Stimulated activated CD4-positive, alpha-beta T cell treated with anti-CD3 and anti-CD28 coated beads, Interleukin-15, amount 100 ng/mL, for 1 hour (primary cell): ENCODE data around the gene CCDC3.
"Not testable (repeated sequence)": the region's sequence is repeated elsewhere in the genome, so short reads cannot be mapped to it uniquely, and the experiment has no call there.

Source experiments
- DNase-seq, 2 donors: peaks; one replicate each; pipeline ENCODE4 v3.0.0-alpha.2; 2020; ENCODE audit warnings: low read depth in 1 of 2, low spot score in 1 of 2

CCDC3 gene

DNA sequence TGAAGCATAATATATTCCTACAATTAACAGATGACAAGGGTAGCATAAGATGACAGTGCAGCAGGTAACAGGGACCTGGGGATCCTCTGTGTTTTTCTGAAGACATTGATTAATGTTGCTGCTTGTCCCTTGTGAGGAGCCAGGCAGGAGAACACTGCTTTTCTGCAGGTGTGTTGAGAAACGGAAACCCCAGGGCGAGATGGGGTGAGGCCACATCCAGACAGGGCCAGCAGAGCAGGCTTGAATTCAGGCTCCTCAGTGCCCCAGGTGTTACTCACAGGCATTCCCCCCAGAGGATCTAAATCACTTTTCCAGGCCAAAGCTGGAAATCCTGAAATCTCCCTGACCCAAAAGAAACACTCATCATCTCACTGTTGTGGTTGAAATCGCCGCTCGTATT lies 105.3 kb downstream of the CCDC3 start:
- no peak for DNase-seq

DNA sequence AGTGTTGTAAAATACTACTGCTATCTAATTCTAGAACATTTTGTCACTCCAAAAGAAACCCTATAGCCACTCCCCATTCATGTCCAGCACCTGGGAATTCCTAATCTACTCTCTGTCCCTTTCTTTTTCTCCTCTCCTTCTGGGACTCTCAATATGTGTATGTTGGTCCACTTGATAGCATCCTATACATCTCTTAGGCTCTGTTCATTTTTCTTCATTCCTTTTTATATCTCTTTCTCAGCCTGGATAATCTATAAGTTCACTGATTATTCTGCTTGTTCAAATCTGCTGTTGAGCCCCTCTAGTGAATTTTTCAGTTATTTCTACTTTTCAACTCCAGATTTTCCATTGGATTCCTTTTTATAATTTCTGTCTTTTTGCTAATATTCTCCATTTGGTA lies 108.6 kb downstream of the CCDC3 start:
- no peak for DNase-seq

DNA sequence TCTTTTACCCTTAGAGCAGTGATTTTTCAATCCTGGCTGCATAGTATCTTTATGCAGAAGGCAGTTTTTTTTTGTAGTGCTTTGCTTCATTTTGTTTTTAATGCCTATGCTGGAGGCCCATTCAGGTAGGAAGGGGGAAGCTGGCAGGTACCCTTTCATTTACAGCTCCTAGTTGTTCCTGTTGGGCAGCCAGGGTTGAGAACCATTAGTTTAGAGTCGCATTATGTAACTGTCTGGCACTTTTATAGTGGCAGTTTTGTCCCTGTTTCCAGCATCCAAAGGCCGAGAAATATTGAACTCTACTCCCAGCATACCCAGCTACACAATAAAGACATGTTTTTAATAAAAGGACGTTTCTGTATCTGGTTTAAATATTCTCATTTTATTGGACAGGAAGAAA lies 110.6 kb downstream of the CCDC3 start:
- no peak for DNase-seq

DNA sequence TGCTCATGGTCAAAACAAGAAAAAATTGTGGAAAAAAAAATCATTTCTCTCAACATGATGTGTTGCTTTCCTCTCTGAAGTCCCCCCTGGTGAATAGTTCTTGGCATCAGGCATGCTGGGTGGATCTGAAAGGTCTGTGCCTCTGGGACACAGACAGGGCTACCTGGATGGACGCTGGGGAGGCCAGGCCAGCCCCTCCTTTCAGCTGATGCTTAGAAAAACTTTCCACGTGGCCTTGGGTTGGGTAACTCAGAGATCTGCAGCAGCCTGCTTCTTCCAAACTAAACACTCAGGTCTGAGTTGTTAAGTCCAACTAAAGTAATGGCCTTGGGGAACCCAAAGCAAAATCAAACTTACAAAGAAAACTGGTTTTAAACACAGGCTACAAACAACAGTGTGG lies 113.0 kb downstream of the CCDC3 start:
- no peak for DNase-seq

DNA sequence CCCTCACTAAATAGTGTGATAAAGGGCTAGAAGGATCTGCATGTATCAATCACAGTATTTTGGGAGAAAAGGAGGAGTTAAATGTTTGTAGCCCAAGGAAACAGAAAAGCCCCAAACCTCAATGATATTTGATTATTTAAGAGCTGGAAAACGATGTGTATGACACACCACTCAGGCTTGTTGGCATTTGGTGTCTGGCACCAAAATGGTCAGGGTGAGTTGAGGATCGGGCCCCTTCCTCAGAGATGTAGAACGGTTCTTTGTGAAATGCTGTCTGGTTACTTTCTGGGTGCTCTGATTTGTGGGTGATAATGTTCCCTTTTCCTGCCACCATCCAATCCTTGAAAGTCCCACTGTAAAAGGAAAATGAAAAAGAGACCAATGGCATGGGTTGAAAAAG lies 113.7 kb downstream of the CCDC3 start:
- no peak for DNase-seq

DNA sequence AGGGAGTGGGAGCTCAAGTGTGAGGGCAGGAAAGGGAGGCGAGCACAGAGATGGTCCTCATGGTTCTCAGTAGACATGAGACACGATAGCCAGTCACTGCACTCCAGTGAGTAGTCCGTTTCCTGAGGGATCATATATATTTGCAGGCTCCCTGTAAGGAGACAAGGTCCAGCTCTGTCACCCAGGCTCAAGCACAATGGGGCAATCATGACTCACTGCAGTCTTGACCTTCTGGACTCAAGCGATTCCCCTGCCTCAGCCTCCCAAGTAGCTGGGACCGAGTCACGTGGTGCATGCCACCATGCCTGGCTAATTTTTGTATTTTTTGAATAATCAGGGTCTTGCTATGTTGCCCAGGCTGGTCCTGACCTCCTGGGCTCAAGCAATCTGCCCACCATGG lies 116.7 kb downstream of the CCDC3 start:
- DNase-seq = no peak

DNA sequence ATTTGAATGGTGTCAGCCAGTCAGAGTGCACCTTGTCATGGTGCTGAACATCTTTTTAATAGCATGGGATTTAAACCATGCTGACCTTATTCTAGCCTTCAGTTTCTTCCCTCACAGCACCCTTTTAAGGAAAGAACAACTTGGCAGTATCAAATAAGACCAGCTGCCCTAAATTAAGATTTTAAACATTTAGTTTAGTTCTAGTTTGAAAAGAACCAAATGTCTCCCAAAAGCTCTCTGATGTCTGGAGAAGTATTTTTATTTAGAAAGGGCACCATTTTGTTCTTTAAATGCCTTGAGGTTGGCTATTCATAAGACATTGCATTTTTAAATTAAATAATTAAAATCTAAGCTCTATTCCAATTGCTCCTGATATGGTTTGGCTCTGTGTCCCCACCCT lies 121.1 kb downstream of the CCDC3 start:
- no peak for DNase-seq

DNA sequence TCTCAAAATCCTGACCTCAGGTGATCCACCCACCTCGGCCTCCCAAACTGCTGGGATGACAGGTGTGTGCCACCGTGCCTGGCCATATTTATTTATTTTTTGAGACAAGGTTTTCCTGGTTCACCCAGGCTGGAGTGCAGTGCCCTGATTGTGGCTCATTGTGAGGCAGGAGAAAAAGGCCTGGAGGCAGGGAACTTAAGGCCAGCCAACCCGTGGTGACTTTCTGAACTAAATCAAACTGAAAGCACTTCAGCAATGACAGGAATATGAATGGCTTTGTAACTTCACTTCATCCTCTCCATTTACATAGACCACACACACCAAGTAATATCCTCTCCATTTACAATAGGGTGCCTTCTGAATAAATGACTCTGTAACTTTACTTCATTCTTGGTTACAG lies 124.4 kb downstream of the CCDC3 start:
- no peak for DNase-seq

DNA sequence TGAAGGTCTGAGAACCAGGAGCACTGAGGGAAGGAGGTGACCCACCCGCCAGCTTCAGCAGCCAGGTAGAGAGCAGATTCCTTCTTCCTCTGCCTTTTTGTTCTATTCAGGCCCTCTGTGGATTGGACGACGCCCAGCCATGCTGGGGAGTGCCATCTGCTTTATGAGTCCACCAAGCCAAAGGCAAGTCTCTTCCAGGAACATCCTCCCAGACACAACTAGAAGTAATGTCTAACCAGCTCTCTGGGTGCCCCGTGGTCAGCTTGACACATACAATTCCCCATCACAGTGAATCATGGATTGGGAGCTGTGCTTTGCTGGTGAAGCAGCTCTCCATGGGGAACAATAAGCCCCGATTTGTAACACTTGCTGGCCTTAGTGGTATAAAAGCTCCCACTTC lies 125.2 kb downstream of the CCDC3 start:
- no peak for DNase-seq

DNA sequence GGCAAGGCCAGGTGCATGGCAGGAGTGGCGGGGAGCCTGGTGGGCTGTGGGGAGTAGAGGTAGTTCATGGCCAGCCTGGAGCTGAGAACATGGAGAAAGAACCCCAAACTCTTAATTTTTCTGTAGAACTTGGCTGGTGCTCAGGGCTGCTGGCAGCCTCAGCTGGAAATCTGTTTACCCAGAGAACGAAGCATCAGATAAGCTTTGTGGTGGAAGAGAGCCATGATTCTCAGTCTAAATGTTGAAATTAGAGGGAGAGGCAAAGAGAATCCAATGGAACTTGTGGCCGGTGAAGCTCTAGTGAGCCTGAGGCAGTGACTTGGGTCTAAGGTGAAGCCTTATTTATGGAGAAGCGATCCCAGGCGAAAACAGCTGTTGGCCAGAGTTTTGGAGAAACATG lies 126.4 kb downstream of the CCDC3 start:
- no peak for DNase-seq

DNA sequence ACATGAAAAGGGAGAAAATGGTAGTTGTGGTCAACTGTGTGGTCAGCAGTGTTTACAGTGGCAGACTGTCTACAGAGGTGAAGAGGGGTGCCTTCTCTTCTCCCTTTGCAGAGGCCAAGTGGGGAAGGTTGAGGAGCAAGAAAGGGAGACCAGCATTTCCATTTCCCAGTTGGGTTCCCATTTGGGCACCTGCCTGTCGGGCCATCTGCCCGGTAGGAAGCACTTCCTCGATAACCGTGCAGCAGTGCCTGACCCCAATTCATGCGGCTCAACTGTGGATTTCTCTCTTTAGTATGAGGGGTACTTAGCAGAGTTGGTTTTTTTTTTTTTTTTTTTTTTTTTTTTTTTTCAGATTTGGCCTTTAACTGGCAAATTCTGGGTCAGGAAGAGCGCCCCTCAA lies 127.0 kb downstream of the CCDC3 start:
- DNase-seq = no peak

DNA sequence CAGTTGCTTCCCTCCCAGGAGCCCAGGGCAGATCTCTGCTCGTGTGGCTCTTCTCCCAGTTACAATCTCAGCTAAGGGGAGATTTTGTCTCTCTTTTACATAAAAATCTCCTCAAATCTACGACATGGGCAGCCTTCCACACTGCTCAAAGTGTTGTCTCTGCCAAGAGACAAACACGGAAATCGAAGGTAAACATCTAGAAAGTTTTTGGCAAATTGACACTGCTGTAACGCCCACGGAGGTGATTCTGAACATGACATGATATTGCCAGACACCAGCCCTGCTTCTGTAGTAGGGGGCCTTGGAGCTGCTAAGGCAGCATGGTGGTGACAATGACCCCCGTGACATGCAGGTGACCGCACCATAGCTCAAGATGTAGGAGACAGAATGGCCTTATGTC lies 128.3 kb downstream of the CCDC3 start:
- no peak for DNase-seq

DNA sequence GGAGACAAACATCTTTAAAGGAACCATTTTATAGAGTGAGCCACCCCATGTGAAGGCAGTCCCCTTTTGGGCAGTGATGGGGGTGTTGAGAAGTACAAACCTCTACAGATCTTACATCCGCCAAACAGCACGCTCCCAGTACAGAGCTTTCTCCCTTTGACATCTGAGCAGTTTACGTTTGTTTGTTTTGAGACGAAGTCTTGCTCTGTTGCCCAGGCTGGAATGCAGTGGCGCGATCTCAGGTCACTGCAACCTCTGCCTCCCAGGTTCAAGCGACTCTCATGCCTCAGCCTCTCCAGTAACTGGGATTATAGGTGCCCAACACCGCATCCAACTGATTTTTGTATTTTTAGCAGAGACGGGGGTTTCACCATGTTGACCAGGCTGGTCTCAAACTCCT lies 128.9 kb downstream of the CCDC3 start:
- DNase-seq = no peak

DNA sequence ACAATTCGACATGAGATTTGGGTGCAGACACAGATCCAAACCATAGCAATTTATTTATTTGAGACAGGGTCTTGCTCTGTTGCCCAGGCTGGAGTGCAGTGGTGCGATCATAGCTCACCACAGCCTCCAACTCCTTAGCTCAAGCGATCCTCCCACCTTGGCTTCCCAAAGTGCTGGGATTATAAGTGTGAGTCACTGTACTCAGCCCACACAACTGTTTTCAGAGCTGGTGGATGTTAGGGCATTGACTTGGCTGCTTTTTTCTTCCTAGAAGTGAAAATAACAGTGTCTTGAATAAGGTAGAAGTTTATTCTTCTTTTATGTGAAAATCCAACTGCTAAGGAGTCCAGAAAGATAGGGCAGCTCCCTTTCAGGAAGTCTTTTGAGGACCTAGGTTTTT lies 132.1 kb downstream of the CCDC3 start:
- DNase-seq = no peak

DNA sequence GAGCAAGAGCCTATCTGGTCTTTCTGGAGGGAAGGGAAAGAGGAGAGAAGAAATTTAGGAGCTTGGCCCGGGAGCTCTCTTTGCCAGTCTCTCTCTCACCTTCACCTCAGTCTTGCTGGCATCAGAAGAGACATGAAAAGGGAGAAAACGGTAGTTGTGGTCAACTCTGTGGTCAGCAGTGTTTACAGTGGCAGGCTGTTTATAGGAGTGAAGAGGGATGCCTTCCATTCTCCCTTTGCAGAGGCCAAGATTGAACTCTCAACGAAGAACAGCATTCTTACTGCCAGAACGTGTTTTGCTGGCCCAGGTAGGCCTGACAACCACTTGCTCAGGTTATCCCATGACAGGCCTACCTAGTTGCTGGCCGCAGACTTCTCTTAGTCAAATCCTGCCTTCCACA lies 133.3 kb downstream of the CCDC3 start:
- no peak for DNase-seq

DNA sequence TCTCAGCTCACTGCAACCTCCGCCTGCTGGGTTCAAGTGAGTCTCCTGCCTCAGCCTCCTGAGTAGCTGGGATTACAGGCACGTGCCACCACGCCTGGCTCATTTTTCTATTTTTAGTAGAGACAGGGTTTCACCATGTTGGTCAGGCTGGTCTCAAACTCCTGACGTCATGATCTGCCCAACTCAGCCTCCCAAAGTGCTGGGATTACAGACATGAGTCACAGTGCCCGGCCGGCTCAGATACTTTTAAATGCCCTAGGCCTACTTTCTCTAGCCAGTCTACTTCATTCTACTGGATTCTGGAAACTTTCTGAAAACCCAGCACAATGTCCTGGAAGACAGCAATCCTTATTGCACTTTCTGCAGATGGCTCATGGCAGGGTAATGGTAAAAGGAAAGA lies 136.0 kb downstream of the CCDC3 start:
- not testable (repeated sequence) for DNase-seq

DNA sequence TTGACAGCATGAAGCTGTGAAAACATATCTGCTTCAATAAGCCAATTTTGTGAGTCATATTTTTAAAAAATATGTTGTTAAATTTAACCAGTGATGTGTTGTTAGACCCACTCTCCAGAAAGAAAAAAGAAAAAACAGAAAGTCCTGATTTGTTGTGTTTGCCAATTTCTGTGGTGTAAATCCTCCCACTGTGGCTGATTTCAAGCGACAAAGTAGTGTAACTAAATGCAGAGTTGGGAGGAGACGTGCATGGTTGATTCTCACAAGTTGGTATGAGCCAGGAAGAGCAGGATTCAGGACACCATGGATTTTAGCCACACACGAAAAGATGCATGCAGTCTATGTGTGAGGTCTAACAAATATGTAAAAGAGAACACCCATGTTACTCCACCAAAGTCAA lies 139.1 kb downstream of the CCDC3 start:
- DNase-seq = no peak

DNA sequence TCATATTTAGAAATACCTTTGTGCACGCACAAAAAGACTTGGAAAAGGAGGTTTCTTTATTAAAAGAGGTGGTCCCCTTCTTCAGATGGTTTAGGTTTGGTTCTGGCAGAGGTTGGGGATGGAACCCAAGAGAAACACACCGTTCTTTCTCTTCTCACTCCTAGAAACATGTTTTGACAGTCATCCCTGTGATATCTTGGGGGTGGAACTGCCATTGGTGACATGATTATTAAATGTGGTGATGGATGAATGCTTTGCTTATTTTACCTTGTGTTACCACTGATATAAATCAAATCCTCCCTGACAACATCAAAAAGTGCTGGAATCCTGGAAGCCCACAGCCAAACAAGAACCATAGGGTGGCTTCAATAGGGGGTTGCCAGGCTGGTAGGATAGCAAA lies 146.5 kb downstream of the CCDC3 start:
- DNase-seq = no peak

DNA sequence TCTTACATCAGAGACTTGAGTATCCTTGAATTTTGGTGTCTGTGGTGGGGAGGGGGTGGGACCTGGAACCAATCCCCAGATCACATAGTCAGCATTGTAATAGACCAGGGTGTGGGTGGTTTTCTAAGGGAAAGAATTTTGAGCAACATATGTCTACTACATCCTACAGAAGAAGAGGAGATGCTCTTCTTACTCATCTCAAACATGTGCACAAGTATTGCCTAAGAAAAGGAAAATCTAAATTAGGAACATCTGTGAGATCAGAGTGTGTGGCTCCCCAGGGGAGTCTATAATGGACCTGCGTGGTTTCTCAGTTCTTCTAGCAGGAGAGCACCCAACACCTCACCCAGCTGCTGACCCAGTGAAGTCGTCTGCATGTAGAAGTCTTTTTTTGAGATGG lies 148.8 kb downstream of the CCDC3 start:
- no peak for DNase-seq

DNA sequence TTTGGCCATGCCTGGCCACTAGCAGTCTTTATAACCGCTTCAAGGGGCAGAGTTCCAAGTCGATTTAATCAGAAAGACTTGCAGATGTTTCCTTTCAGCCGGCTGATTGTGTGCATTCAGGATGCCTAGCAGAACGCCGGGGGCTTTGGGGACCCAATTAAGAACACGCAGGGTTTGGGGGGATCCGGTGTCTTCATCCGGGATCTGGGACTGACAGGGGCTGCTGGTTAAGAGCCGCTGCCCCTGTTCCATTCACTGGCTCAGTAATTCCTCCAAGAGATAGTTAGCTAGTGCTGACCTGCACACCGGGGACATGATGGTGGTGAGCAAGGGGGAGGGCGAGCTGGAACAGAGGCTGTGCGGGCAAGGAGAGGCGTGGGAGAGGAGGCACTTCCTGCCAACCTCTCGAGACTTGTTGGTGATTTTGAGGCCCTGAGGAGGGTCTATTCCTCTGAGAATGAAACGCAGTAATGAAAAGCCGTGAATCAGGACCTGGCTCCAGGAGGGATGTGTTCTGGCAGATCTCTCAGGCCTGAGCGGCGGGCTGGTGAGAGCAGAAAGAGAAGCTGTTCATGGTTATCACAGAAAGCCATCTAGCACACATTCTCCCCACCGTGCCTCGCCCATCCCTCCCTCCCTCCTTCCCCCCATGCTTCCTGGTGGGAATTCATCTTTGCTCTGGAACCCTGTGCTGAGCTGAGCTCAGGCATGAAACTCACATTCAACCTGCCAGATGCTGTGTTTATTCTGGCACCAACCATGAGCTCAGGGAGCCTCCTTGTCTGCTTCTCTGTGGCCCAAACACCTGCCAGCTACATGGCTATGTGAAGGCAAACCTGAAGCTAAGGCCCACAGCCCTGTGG lies 152.0 kb downstream of the CCDC3 start:
- no peak for DNase-seq

DNA sequence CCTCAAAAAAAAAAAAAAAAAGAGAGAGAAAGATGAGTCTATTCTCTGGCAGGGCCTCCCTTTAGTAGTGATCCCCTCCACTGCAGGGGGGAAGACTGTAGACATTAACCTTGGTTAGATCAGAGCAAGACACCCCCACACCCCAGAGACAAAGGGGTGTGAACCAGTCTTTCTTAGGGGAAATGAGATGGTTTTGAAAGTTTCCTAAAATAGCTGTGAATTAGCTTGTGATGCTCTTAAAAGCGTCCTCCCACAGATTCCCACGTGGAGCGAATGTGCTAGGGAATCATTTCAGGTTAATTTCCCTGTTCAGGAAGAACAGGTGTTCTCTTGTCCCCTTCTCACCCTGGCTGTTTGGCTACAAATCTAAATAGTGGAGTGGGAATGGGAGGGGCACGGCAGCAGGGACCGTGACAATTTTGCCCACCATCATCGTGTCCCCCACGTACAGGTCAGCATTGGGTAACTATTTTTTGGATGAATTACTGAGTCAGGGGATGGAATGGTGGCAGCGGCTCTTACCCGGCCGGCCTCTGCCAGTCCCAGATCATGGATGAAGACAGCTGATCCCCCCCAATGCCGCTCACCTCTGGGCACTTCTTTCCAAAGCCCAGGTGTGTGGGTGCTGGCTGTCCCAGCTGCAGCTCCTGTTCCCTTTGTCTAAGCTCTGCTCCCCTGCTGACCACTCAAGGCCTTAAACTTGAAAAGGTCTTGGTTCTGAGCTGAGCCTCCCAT lies 152.9 kb downstream of the CCDC3 start:
- DNase-seq = no peak

DNA sequence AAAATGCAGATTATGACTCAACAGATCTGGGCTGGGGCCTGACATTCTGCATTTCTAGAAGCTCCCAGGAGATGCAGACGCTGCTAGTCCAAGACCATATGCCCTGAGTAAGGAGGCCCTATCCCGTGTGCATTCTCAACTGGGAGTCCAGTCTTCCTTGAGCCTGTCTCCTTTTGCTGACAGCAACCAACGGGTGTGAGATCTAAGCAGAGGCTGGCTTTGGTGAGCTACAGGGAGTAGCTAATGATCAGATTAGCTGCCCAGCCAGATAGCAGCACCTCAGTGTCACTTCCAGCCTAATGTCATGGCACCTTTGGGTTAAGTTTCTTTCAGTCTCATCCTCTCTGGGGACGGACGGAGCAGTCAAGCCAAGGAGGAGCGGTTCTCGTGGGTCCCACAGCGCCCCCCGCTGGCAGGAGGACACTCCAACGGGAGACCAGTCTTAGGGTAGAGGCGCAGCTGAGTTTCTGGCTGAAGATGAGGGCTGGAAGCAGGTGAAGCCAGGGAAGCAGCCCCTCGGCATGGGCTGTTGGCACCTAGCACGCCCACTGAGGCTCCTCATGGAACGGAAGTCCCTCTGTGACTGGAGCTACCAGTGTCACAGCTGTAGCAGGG lies 154.0 kb downstream of the CCDC3 start:
- no peak for DNase-seq
